ENCODE measurements around the gene PTPRN2.

The PTPRN2 gene

GRCh38 chr7:157722137-157723060, 865.2 kb downstream of the PTPRN2 start:
- DNase-seq: no peak

DNA sequence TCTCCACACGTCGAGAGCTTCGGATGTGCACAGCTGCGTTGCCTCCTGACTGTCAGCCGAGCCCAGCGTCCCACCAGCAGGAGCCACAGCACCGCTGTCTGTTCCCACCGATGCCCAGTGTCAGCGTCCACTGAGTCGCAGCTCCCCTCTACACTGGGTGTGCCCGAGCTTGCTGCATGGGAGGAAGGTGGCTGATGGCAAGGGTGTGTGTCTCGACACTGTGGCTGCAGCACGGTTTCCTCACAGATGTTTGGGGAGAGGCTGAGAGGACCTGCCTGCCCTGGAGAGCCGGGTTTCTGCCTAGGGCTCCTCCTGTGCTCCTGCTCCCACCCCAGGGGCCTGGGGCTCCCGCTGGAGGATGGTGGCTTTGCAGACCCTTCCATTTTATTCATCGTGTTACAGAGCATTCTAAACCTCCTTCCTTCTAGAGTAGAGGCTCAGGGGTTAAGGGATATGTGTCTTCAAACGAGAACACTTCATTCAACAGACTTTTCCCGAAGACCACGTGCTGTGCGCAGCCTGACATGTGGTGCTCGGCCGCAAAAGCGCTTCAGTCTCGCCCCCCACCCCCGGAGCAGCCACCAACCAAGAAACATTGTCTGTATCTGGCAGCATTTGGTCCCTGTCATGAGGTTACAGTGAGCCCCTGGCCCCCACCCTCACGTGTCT, 866.0 kb downstream of the PTPRN2 start:
- no peak for DNase-seq

DNA sequence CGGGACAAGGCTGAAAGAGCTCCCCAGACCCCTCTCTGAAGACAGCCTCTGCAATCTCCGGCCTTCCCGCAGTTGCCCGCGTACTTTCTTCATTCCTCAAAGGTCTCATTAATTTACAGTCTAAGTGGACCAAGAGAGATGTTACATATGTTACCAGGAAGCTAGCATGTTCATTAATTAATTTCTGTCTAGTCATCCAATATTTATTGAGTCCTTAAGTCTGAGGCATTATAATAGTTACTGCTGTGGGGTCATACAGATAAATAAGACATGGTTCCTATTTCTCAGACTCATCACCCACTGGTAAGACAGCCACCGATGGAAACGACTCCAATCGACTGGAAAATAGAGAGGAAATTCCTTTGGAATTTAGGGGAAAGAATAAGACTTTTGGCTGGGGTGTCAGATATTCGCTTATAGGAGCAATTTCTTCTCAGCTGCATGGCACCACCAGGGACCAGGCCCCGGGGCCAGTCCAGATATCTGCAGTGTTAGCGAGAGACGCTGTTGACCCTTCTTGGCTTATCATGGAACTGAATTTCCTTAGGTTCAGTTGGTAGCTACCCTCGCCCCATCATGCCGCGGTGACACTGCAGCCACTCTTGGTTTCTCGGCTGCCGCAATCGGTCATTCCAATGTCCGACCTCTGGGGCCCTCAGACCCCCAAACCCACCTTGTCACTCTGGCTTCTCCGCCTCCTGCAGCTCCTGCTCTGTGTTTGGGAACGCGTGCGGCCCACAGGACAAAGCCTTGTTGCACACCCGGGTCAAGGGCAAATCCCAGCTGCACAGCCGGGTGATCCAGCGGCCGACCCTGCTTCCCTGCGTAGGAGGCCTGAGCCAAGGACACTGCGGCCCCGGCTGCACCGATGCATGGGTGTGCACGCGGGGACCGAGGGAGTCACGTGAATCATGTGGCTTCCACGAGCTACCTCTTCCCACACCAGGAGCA, 867.6 kb downstream of the PTPRN2 start:
- DNase-seq: no peak

DNA sequence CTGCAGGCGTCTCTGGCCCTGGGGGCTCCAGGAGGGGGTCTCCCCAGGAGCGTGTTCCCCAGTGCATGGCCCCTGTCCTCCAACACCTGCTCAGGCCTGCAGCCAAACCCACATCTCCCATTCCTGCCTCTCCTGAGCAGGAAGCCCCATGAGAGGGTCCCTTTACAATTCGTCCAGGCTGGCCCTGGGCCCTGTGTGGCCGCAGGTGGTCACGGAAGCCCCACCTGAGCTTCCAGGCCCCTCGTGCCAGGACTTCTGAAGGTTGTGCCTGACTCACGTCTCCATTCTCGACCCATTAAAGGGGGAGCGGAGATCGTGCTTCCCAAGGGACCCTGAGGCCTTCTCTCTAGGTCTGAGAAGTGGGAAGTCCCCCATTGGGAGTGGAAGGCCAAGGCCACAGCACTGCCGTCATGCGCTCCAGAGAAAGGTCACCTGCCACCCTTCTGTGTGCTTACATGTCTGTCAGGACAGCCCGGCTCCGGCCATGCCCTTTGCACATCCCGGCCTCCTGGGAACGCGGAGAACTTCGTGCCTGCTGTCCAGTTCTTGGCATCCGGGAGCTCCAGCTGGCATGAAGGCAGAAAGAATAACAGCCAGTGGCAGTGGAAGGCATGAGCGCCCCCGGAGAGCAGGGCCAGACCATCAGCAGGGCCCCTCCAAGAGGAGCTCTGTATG, 868.5 kb downstream of the PTPRN2 start:
- no peak for DNase-seq

DNA sequence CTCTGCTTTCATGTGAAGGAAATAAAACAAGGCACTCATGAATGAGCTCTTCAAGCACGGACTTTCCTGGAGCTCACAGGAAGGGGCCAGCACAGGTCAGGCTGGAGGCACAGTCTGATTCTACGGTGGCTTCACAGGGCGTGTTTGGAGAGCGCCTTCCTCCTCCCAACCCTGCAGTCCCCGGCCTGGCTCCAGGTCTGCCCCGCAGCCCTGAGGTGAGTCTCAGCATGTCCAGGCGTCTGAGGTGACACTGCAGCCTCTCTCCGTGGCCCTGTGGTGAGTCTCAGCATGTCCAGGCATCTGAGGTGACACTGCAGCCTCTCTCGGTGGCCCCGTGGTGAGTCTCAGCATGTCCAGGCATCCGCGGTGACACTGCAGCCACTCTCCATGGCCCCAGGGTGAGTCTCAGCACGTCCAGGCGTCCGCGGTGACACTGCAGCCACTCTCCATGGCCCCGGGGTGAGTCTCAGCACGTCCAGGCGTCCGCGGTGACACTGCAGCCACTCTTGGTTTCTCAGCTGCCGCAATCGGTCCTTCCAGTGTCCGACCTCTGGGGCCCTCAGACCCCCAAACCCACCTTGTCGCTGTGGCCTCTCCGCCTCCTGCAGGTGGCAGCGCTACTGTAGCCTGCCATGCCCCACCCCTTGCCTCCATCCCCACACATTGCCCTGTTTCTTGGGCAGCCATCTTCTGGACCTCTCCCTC, 869.2 kb downstream of the PTPRN2 start:
- DNase-seq: no peak

DNA sequence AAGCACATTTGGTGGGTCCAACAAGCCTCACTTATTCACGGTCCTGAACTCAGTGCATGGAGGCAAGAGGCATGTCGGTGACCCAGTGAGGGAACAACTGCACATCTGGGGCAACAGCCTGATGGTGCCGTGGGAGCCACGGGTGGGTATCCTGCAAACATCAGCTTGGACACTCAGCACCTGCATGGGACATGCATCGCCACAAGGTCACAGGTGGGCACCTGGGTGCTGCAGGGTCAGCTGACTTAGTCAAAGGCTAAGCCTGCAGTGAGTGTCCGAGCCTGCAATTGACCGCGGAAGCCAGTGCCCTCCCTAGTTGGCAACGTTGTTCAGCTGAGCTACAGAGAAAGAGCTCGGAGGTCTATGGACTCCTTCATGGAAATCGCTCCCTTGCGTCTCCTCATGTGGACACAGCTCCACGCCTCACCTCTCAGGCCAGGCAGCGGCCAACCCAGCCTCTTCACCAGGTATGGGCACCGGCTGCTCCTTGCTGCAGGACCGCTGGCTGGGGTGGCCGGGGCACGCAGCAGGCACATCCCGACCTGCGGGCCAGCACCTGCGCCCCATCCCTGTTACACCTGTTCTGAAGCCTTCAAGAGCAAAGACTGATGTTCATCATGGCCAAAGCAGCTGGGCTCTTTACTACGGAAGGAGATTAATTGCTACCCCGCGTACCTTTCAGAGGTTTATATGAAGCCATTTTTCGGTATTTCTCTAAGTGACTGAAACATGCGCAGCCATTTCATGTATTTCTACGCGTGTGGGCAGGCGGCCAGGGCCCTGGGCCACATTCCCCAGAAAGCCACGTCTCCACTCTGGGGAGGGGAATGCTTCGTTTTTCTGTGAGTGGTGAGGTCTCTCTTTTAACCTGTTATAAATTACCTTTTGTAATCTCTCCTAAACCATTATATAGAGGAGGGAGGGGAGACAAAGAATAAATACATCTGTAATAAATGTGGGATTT, 870.1 kb downstream of the PTPRN2 start:
- no peak for DNase-seq

DNA sequence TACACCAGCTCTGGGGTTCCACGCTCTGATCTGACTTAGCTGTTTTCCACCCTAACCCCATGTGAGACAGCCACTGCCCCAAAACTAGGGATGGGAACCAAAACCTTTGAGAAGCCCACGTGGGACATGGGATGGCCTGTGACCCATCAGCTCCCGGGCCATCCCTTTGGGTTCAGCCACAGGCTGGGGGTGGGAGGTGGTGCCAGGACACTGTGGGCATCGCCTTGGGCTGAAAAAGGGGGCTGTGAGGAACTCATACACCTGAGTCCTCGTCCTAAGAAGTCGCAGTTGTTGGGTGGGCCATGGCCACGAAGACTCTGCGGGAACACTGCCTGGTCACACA, 871.7 kb downstream of the PTPRN2 start:
- no peak for DNase-seq

GRCh38 chr7:157715071-157715937, 872.3 kb downstream of the PTPRN2 start:
- DNase-seq: no peak

- DNase-seq: no peak
Measured at GRCh38 chr7:157714166-157715070, 873.2 kb downstream of the PTPRN2 start.

DNA sequence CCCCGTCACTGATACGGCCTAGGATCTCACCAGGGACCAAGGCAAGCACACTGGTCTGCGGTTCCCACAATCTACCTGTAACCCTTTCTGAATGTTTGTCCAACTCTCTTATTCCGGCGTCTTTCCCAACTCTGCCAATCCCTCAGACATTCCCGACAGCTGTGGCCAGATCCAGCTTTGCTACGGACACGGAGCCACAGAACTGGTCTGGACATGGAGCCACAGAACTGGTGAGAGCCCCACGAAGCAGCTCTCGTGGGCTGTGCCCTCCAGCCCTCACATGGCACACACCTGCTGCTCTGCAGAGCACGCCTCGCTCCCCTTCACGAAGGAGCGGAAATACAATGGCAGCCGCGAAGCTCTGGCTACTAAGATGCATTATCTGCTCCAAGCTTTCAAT, 874.0 kb downstream of the PTPRN2 start:
- no peak for DNase-seq

DNA sequence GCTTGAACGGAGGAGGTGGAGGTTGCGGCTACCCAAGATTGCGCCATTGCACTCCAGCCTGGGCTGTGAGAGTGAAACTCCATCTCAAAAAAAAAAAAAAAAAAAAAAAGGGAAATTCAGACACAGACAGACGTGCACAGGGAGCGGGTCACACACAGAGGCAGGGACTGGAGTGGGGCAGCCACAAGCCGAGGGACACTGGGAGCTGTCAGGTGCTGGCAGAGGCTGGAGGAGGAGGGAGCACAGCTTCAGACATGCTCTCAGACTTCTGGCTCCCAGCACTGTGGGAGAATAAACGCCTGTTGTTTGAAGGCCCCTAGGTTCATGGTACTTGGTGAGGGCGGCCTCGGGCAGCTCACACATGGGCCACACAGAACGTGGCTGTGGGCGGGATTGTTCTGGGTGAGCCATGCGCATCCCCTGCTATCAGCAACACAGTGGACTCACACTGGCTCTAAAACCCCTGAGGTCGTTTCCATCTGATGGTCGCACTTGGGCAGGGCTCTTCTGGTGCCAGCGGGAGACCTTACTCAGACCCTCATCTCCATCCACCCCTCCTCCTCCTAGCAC, 874.9 kb downstream of the PTPRN2 start:
- DNase-seq: no peak

- DNase-seq: no peak
Measured at GRCh38 chr7:157711353-157711888, 876.2 kb downstream of the PTPRN2 start.

GRCh38 chr7:157710396-157710795, 877.2 kb downstream of the PTPRN2 start:
- DNase-seq: no peak

DNA sequence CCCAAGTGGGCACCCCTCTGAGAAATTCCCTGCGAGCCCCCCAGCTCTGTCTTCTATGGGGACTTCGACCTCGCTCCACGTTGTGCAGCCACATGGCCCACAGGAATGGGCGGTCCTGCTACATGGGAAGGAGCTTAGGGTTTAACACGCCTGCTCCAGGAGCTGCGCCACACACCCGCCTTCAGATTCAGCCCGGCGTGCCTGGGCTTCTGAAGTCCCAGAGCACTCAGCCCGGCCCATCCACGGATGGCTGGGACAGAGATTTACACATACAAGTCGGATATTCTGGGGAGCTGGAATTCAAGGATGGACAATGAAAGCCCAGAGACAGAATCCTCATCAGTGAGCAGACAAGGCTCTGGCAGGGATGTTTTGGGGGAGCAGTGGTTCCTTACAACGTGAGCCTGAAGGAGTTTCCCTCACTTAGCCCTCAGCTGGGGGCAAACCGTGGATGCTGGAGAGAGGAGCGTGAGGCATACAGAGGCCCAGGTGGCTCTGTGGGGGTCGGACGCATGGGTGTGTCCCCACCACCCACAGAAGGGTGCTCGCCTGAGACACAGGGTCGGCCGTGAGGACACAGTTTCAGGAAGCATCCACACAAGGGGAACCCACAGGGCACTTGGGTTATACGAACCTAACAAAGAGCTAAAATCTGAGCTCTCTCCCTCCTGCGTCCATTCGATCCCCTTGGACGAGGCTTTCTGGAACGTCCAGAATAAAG, 877.9 kb downstream of the PTPRN2 start:
- no peak for DNase-seq

GRCh38 chr7:157708919-157709295, 878.7 kb downstream of the PTPRN2 start:
- no peak for DNase-seq

- DNase-seq: no peak
Measured at GRCh38 chr7:157707983-157708918, 879.4 kb downstream of the PTPRN2 start.

Data from activated CD4-positive, CD25-positive, alpha-beta regulatory T cell (primary cell).